HT1080 (cell line): ENCODE data around the gene KIAA1210. TPM values are rescaled to one million over a fixed set of nuclear protein-coding genes. Genes with fewer than 3 reads are reported as not detected.

ENCODE experiments used
- DNase-seq: peaks from one replicate; pipeline ENCODE4 v3.0.0-alpha.2; 2015; ENCODE audit warnings: low read depth
- polyA plus RNA-seq, 2 experiments: library from polyadenylated mRNA; depleted of rRNA; stranded (reverse); fragments of >200 nt; gene quantifications; 2 replicates each; pipeline ENCODE4 v1.2.3, GENCODE V29; 2015
- total RNA-seq: library from RNA; depleted of rRNA; stranded (reverse); fragments of >200 nt; shearing (Covaris generic); gene quantifications from 2 replicates; pipeline ENCODE4 v1.2.3, GENCODE V29; 2014; rRNA removed

KIAA1210 gene
- total RNA-seq, result not detected in 2 replicates
- not detected in 2 replicates for polyA plus RNA-seq (2015; cell fraction: cytosol; rRNA removed)
- not detected in 2 replicates for polyA plus RNA-seq (2015; cell fraction: nucleus; rRNA removed)

DNA sequence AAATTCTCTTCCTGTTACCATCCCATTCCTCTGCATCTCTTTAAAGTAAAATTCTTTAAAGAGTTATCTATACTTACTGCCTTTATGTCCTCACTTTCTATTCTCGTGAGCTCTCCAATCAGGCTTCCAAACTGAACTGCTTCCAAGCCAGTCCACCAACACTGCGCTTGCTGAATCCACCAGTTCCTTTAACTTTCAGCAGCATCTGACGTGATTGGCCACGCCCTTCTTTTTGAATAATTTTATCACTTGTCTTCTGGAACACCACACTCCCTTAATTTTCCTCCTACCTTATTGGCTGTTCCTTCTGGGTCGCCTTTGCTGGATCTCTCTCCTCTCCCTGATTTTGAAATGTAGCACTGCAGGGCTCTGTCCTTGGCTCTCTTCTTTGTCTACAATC lies at the start of gene KIAA1210:
TSS of gene KIAA1210 (minus strand) at position 163 of the 400 bp plus-strand sequence. CDS start 4,170 bp downstream, outside the sequence.
- DNase-seq, result no peak

DNA sequence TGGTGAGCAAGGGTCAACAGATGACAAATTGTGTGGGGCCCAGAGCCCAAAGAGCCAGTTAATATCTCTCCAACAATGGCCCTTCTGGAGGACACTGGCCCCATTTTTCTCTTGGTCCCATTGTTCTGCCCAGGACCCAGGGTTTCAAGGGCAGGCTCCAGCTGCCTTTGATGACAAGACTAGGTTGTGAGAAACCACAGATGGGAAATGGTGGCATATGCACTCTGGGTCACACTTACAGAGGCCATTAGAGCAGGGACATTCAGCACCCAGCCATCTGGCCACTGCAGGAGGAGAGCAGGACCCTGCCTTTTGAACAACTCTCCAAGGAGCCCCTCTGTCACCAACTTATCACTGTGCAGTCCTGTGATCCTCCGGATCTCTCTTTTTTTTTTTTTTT lies 49.7 kb upstream of the KIAA1210 start:
- DNase-seq, result no peak

DNA sequence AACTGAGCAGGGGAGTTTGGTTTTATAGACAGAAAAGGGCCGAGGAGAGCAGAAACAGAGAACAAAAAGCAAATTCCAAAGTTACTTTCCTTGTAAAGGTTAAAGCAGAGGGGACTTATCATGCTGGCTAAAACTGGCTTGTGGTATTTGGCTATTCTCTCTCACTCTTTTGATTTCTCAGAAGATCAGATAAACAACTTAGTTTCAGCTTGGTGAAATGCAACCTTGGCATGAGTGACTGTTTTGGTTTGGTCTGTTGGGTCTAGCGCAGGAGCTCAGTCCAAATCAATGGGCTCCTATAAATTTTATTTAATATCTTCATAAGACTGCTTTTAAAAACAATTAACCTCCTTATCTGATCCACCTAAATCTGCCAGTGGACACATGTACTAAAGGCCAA lies 47.3 kb upstream of the KIAA1210 start:
- no peak for DNase-seq

DNA sequence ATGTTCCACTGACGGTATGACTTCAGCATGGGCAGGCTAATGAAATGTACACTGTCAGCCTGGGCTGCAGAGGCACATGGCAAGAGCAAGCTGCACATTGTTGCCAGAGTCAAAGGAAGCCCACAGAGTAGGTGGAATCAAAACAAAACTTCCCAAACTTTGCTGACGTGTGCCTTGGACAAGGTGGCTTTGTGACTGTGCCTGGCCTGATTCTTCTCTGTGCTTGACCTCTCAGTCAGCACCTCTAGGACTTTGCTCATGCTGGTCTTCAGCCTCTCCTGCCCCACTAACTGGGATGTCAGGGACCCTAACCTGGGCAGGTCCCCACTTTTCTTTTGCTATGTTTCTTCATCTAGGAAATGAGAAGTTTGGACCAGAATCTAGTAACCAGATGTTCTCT lies 40.5 kb upstream of the KIAA1210 start:
- DNase-seq, result no peak

DNA sequence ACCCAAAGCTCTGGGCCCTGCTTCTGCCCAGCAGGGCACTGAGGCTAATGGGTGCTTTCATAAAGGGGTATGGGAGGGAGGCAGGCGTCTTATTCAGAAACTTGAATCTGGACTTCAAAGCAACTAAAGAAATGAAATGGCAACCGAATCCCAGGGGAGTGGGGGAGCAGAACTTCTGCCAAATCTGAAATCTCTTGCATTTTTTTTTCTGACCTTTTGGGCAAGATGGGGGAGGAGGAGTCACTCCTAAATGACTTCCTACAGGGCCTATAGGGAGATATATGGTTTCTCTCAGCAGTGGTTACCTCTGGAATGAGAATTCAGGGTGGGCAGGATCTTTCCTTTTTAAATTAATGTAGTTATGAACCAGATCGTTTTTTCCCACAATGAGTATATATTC lies 30.6 kb upstream of the KIAA1210 start:
- no peak for DNase-seq

DNA sequence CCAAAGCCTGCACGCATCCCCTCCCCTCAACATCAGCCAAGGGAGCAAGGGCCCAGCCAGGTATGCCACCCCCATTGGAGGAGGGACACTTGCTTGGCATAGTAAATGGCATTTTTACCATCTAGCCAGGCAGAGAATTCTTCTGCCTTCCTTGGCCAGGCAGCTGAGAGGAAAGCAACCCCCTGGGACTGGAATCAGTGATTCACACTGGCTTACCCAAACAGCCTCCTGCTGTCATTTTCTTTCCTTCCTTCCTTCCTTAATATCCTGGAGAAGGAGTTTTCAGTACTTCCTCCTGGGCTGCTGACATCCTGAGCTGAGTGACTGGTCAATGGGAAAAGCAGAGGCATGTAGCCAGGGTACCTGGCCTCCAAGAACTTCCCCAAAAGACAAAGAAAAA lies 28.6 kb upstream of the KIAA1210 start:
- DNase-seq, result no peak

DNA sequence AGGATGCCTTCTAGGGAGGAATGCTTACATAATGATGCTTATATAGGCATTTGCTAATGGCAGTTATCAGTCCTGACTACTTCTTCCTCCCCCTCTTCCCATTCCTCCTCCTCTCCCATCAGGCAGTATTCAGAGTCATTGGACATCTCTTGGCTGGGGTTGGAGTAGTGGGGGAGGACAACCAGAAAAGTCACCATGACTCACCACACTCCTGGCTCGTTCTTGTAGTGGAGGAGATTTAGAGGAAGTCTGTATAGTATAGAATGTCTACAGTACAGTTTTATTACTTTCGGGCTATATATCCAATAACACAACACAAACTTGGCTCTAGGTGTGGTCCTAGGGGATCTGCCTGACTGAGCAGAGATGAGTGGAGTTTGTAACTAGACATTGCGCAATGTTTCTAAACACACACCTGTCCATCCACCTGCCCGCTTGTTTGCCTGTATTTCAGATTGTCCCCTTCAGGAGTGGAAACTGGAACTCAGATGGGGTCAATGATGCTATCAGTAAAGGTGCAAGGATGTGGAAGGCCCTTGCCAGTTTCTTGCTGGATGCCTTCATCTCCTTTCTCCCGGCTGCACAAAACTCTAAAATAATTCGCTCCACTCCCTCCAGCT lies 27.9 kb upstream of the KIAA1210 start:
- DNase-seq, result peak; percentile 83

DNA sequence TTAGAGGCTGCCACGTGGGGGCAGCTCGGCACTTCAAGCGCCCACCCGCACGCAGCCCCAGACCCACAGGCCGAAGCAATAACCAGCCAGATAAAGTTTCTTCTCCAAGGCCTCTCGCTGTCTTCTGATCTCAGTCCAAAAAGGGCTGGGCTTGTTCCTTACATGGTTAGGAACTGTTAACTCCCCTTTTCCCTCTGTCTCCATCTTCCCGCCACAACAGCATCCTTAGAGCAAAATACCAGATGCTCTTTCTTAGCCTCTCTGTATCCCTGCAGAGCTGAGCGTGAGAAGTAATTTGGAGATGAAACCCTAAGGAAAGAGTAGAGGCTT lies 23.4 kb upstream of the KIAA1210 start:
- no peak for DNase-seq

DNA sequence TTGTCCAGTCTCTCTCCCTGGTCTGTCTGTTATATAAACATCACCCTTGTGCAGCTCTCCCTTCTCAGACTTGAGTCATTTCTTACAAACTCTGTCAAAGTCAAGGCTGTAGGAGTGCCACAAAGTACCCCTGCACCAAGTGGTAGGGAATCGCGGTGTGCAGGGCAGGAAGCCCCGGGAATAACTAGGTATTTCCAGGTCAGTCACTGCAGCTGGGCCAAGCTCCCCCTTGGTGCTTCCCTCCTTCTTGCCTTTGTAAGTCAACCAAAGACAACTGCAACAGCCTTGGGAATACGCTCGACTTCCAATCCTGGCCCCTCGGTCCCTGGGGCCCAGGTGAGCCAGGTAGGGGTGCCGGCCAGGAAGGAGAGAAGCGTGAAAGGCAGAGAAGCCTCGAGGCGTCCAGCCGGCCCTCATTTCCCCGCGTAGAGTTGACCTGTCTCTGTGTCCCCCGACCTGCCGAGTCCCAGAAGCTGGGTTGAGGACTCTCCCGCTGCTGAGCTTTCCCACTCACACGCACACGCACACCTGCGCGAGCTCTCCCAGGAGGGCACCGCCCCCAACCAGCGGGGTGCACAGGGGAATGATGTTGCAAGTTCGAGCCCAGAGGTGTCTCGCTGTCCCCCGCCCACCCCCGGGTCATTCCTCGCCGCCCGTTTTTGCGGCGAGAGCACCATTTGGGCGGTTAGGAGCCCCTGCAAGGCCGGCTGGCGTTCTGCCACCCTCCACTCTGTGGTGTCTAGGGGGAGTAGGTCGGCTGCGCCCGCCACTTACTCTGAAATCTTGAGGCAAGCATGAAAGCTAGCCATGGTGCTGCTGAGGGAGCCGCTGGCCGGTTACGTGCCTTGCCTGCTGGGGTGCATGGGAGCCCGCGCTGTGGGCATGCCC lies 22.8 kb upstream of the KIAA1210 start:
- no peak for DNase-seq

DNA sequence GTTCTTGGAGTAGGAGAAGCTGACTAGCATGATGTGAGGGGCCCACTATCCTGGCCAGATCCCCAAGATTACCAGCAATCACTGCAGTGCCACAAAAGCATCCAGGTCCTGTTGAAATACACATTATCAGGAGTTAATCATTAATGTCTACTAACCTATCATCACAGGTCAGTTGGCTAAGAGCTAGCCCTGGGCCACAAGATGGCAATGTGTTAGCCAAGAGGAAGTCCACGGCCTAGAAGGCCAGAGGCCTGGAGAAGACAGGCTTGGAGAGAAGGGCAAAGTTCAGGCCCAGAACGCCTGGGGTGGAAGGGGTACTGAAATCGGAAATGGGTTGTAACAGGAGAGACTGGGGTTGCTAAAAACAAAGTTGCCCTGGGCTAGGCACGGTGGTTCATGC lies 19.9 kb upstream of the KIAA1210 start:
- DNase-seq, result no peak

DNA sequence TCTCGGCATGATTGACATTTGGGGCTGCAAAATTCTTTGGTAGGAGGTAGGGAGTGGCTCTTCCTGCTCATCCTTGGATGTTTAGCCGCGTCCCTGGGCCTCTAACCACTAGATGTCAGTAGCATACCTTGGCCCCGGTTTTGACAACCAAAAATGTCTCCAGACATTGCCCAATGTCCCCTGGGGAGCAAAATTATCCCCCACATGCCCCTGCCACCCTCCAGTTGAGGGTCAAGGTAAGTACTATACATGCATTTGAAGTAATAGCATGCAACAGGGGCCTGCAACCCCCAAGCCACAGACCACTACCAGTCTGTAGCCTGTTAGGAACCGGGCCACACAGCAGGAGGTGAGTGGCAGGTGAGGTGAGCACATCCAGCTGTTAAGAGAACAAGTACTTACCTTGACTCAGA lies 17.6 kb upstream of the KIAA1210 start:
- peak; percentile 6 for DNase-seq

DNA sequence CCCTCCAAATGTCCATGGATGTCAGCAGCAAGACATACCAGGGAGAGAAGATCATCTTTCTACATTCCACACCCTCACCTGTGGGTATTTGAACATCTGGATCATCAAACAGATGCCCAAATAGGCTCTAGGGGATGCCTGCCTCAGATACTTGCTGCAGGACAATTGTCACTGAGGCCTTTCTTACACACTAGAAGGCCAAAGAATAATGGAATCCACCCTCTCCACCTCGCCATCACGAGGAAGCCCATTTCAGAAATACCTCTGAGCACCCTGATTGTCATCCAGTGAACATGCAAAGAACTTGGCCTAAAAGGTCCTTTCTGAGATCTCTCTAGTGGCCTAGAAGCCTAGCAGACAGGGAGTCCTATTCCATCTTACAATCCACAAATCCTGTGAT lies 6.9 kb upstream of the KIAA1210 start:
- no peak for DNase-seq

DNA sequence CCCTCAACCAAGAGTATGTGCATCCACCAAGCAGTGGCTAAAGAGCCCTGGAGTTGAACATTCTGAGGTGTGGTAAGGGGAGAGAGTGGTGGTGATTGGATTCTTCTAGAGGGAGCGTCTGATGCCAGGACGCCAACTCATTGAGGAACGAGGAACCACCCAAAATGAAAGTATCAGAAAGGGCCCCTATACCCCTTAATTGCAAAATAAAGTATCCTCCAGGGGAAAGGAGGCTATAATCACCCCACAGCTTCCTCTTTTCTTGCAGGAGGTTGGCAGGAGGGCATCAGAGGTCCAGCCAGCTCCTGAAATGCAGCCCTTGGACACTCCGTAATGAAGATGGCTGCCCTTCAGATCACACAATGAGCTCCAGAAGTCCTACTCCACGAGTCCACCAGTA lies 5.3 kb upstream of the KIAA1210 start:
- DNase-seq, result no peak

DNA sequence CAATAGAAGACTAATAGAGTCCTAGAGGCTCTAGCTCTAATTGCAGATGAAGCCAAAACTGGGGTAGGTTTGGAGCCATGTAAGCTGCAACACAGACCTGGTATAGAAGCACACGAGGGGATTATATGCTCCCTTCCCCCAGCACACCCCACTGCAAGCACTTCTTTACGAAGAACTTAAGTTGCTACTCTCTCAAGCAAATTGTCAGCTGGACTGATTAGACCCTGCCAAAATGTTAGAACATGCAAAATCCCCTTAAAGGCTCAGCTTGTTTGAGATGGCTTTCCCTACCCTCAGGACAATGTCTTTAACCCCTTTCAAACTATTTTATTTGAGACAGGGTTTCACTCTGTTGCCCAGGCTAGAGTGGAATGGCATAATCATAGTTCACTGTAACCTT lies 4.7 kb upstream of the KIAA1210 start:
- DNase-seq, result no peak

DNA sequence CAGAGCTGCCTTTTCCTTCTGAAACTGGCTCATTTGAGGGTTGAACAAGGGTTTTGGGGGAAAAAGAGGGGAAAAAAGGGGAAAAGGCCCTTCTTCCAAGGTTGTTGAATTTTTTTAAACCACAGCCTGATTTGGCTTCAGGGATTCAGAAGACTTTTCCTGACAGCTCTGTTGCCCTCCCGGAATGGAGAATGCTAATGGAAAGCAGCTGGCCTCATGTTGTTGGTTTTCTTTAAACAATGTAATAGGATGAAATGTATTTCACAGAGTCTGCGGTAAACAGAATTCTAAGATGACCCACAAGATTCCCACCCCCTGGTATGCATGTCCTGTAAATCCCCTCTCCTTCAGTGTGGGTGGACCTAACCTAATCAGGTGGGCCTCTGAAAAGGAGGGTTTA lies 3.3 kb upstream of the KIAA1210 start:
- DNase-seq, result no peak

DNA sequence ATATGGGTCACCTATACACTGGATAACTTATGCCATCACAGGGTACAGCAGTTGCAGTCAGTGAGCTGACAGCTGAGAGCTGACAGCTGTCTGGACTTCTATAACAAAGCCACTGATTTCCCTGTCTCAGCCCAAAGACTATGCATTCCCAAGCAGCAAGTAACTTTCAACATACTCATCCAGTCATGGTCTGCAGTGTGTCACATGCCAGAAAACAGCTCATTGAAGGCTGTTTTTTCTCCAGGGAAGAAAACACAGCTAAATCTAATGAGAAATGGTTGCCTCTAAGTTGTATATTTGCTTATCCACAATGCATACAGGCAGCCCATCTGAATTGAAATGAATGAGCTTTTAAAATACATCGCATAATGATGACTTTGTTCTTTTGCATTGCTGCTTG lies 6.3 kb downstream of the KIAA1210 start:
- no peak for DNase-seq

DNA sequence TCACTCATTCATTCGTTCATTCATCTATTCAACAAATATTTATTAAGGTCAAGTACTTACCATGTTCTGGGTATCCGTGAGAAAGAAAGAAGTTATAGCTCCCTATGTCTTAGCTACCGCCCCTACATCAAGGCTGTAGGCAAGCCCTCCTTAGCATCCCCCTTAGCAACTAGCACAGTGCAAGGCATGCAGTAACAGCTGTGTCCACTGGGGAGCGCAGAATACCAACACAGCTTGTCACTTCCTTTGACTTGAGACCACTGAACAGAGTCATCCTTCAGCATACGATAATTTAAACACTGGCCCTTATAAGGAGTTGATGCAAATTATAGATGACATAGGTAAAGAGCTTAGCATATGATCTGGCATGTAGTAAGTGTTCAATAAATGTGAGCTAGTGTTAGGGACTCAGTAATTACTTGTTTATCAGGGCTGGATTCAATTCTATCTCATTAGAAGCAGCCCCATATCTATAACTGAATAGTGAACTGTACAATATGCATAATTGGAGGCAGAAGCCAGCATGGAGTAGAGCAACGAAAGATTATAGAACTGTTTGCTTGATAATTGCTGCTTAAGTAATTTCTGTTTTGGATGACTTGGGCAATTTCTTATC lies 8.7 kb downstream of the KIAA1210 start:
- DNase-seq, result peak; percentile 41

DNA sequence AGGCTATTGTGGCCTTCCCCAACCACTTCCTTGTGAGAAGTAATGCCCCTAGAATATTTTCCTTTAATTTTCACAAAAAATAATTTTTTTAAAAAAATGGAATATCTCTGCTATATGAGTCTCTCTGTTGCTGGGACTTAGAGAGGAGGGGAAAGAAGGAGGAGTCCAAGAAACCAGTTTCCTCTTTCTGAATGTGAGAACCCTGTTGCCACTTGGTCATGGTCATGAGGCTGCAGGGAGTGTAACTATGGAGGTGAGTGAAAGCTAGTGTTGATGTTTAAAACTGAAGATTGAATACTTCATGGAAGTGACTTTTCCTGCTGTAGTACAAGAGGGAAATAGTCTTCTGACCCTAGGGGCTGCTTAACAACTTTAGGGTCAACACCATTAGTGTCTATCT lies 20.4 kb downstream of the KIAA1210 start:
- DNase-seq, result no peak

DNA sequence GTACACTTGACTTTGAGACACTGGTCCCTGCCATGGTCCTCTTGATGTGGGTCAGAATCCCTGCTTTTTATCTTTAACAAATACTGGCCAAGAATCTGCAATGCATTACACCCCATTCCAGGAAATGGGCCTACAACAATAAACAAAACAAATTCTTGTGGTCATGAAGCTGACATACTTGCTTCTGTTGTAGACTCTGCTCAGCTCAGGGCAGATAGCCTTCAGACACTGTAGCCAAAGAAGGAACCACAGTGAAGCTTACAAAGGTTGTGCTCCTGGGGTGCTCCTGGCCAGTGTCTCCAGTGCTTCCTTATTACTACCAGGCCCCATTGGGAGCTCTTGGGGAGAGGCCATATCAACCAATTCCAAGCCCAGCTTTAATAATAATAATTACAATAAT lies 21.8 kb downstream of the KIAA1210 start:
- no peak for DNase-seq

DNA sequence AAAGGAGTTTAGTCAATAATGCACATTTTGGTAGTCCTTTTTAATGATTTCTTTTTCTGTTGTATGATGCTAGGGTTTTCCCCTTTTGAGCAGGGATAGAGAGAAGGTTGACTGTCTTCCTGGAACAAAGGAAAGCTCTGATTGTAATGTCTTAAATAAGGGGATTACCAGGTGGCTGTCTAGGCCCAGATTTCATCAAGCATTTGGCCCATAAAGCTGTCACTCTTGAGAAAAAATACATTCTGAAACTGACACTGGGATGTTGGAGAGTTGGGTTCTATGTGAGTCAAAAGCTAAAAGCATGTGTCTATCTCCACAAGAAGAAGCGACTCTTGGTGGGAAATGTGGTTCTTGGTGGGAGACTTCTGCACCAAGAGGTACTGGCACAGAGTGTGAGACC lies 26.4 kb downstream of the KIAA1210 start:
- no peak for DNase-seq

DNA sequence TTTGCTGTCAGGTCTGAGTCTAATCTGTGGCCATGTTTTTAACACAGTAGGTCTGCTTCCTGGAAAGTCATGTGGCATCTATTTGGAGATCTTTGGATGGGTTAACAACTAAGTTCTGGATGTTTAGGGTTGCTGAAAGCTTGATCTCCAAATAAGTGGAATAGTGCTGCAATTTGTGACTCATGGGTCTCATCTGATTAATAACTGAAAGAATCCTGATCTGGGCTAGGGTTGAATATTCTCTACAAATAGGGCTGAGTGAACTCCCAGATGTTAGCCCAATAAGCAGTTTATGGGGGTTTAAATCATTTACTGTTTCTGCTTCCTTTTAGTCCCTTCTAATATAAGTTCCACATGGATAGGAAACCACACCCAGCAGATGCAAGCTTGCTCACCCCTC lies 31.7 kb downstream of the KIAA1210 start:
- no peak for DNase-seq

DNA sequence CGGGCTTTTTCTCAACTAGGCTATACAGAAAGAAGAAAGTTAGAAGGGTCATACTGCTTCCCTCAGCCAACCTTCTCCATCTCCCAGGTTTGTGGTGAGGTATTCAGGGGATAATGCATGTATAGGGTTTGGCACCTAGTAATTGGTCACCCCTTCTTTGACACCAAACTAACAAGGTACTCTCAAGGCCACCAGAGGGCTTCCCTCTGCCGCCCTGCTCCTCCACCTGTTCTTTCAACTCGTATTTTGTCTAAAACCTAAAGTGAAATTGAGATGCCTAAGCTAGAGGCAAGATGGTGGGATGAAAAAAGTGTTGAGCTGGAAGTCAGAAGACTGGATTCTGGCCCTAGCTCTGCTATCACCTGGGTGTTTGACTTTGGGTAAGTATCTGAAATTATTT lies 32.8 kb downstream of the KIAA1210 start:
- no peak for DNase-seq
